Measurements from ENCODE around the gene CYP2S1.

CYP2S1 gene

GRCh38 chr19:41248895-41249294 lies 55.9 kb downstream of the CYP2S1 start:
- Mint-ChIP-seq H3K4me1 (no peaks in the 10 kb centered on the region), H3K27ac (no peak overlapping the region), H3K9me3 (no peaks in the 10 kb centered on the region), H3K4me3 (no peak overlapping the region), H3K36me3 (no peaks in the 10 kb centered on the region), H3K27me3 (peaks cover 6 to 30% of the 10 kb centered on the region in 2 donors)
- DNase-seq: no peak
- ATAC-seq (replicated peaks): no peak

- no peaks in the 10 kb centered on the region for H3K4me1 Mint-ChIP-seq
- no peaks in the 10 kb centered on the region for H3K36me3 Mint-ChIP-seq
- no peaks in the 10 kb centered on the region for H3K9me3 Mint-ChIP-seq
- no peak for DNase-seq
- ATAC-seq (replicated peaks): no peak
- peaks cover 6 to 31% of the 10 kb centered on the region in 2 donors for H3K27me3 Mint-ChIP-seq
- no peak overlapping the region for H3K27ac Mint-ChIP-seq
- H3K4me3 Mint-ChIP-seq: no peak overlapping the region
Observed at GRCh38 chr19:41249707-41250423, 56.8 kb downstream of the CYP2S1 start.

DNA sequence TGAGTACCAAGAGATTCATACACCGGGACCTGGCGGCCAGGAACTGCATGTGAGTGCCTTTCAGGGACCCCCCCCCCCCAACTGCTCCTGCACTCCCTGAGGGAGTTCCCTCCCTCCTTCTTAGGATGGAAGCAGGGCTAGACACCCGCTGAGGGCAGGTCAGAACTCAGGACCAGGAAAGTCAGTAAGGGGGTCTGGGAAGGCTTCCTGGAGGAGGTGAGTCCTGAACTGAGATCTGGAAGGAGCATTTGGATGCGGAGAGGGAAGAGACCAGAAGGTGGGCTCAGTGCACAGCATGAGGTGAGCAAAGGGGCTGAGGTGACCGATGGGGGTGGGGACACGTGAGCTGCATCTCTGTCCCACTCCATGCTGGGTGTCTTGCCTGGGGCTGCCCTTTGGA lies 60.6 kb downstream of the CYP2S1 start:
- H3K36me3 Mint-ChIP-seq: no peaks in the 10 kb centered on the region
- H3K9me3 Mint-ChIP-seq: no peaks in the 10 kb centered on the region
- no peak for ATAC-seq (replicated peaks)
- no peak for DNase-seq
- H3K27me3 Mint-ChIP-seq: peaks cover 6 to 31% of the 10 kb centered on the region in 2 donors
- no peaks in the 10 kb centered on the region for H3K4me1 Mint-ChIP-seq
- H3K27ac Mint-ChIP-seq: no peak overlapping the region
- no peak overlapping the region for H3K4me3 Mint-ChIP-seq

DNA sequence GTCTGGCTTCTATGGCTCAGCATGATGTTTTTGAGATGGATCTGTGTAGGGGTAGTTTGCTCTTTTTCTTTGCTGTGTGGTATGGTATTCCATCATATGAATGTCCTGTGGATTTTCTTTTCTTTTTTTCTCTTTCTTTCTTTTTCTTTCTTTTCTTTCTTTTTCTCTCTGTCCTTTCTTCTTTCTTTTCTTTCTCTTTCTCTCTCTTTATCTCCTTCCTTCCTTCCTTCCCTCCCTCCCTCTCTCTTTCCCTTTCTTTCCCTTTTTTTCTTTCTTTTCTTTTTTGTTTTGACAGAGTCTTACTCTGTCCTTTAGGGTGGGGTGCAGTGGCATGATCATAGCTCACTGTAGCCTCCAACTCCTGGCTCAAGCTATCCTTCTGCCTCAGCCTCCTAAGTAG lies 62.2 kb downstream of the CYP2S1 start:
- H3K4me1 Mint-ChIP-seq: no peaks in the 10 kb centered on the region
- peaks cover 0 to 1% of the 10 kb centered on the region in 2 donors for H3K9me3 Mint-ChIP-seq
- no peak for ATAC-seq (replicated peaks)
- no peak for DNase-seq
- peaks cover 6 to 31% of the 10 kb centered on the region in 2 donors for H3K27me3 Mint-ChIP-seq
- no peak overlapping the region for H3K4me3 Mint-ChIP-seq
- no peaks in the 10 kb centered on the region for H3K36me3 Mint-ChIP-seq
- H3K27ac Mint-ChIP-seq: no peak overlapping the region

Measured in stimulated activated naive B cell treated with anti-CD40 and anti-IgM and Interleukin-4, amounts not matched to agents 10 μg/mL and 1 μg/mL and 100 μg/mL, for 72 hours (primary cell).